GM23248 (cell line): ENCODE results near the gene MSL1. TPM values are rescaled to one million over a fixed set of nuclear protein-coding genes. Genes with fewer than 3 reads are reported as not detected.
A peak's percentile ranks its signal among the peaks of the same experiment; 100 is the strongest.

Source experiments
- DNase-seq: peaks from one replicate; pipeline ENCODE4 v3.0.0-alpha.2; 2015
- H2AFZ ChIP-seq: fragments of 200-600 bp; sonication (generic); 2 replicates; pipeline ENCODE4 v1.6.1; 2016; ENCODE audit warnings: antibody characterized with exemption
- H3F3A ChIP-seq: fragments of 200-600 bp; sonication (generic); 2 replicates; pipeline ENCODE4 v1.6.1; 2016; ENCODE audit warnings: mild to moderate bottlenecking, antibody characterized with exemption, mixed run types; ENCODE audit not compliant: insufficient read depth
- H3K27ac ChIP-seq: fragments of 200-600 bp; sonication (generic); 2 replicates; pipeline ENCODE4 v1.5.1; 2016; ENCODE audit warnings: mild to moderate bottlenecking
- H3K27me3 ChIP-seq: fragments of 200-600 bp; sonication (generic); replicated peaks from 2 replicates; pipeline ENCODE4 v1.6.1; 2016; ENCODE audit warnings: mild to moderate bottlenecking; ENCODE audit not compliant: insufficient read depth
- H3K36me3 ChIP-seq: fragments of 200-600 bp; sonication (generic); 2 replicates; pipeline ENCODE4 v1.6.1; 2016; ENCODE audit warnings: low read depth, mild to moderate bottlenecking
- H3K4me1 ChIP-seq: fragments of 200-600 bp; sonication (generic); 2 replicates; pipeline ENCODE4 v1.6.1; 2016; ENCODE audit warnings: mild to moderate bottlenecking; ENCODE audit not compliant: insufficient read depth
- H3K4me2 ChIP-seq: fragments of 200-600 bp; sonication (generic); one replicate; pipeline ENCODE4 v1.6.1; 2016; ENCODE audit warnings: mild to moderate bottlenecking; ENCODE audit not compliant: unreplicated experiment
- H3K4me3 ChIP-seq: fragments of 200-600 bp; sonication (generic); 2 replicates; pipeline ENCODE4 v1.5.1; 2016; ENCODE audit warnings: mild to moderate bottlenecking
- H3K79me2 ChIP-seq: fragments of 200-600 bp; sonication (generic); 2 replicates; pipeline ENCODE4 v1.6.1; 2016; ENCODE audit warnings: mild to moderate bottlenecking; ENCODE audit not compliant: insufficient read depth
- H3K9ac ChIP-seq: fragments of 200-600 bp; sonication (generic); 2 replicates; pipeline ENCODE4 v1.6.1; 2016; ENCODE audit warnings: mild to moderate bottlenecking
- H3K9me2 ChIP-seq: fragments of 200-600 bp; sonication (generic); 2 replicates; pipeline ENCODE4 v1.6.1; 2016; ENCODE audit warnings: mixed run types, mild to moderate bottlenecking, moderate library complexity; ENCODE audit not compliant: insufficient read depth
- H3K9me3 ChIP-seq: fragments of 200-600 bp; sonication (generic); one replicate; pipeline ENCODE4 v1.6.1; 2017; ENCODE audit warnings: low read depth
- H4K20me1 ChIP-seq: fragments of 200-600 bp; sonication (generic); 2 replicates; pipeline ENCODE4 v1.6.0; 2016; ENCODE audit not compliant: insufficient read depth
- EZH2 ChIP-seq: fragments of 200-600 bp; sonication (generic); IDR thresholded peaks from 2 replicates; pipeline ENCODE4 v1.6.1; 2018; ENCODE audit warnings: antibody characterized with exemption, mild to moderate bottlenecking; ENCODE audit not compliant: insufficient read depth, poor library complexity, severe bottlenecking
- EZH2phosphoT487 ChIP-seq: fragments of 200-600 bp; sonication (generic); IDR thresholded peaks from 2 replicates; pipeline ENCODE4 v1.6.1; 2018; ENCODE audit warnings: antibody characterized with exemption, moderate library complexity, mild to moderate bottlenecking, low read depth; ENCODE audit not compliant: insufficient read depth
- WGBS, 2 experiments: methylation state at CpG; one replicate each; pipeline ENCODE4 v1.1.6; 2015 to 2017; ENCODE audit warnings: low lambda C conversion rate in 2 of 2, low coverage in 1 of 2; ENCODE audit errors: missing lambda C conversion rate in 2 of 2; 5-methylcytosine and 5-hydroxymethylcytosine counted together
- in situ Hi-C: fragments of 300-500 bp; cut with MboI; formaldehyde crosslinking; loops from 2 replicates; pipeline ENCODE4 v1.15.0; 2020
- polyA plus RNA-seq: library from polyadenylated mRNA; unstranded; fragments of >200 nt; fragmentation: Nextera tagmentation; extraction: Ambion mirVana; gene quantifications from 2 replicates; pipeline ENCODE4 v1.2.1, GENCODE V29; 2016
- total RNA-seq: library from RNA; depleted of rRNA; stranded (reverse); fragments of >200 nt; shearing (Covaris generic); gene quantifications from 2 replicates; pipeline ENCODE4 v1.2.3, GENCODE V29; 2014

The MSL1 gene
- total and polyA plus RNA-seq, 2 experiments from 2014 or later, result 8.9 to 45.3 TPM

- WGBS, 2 experiments, result 1% methylated on average over 32 to 51 of the region's 52 CpGs
- Histone ChIP-seq H3K4me2 (peak overlapping the region; percentile 94), H3K9ac (peak overlapping the region; percentile 99), H2AFZ (no peak overlapping the region; the same call in 1 of the 2 replicates), H3K4me3 (peak overlapping the region; percentile 86), H3K79me2 (peaks cover 28% of the 10 kb centered on the region), H3K27ac (peak overlapping the region; percentile 99), H3F3A (peaks cover 23% of the 10 kb centered on the region), H3K9me2 (no peaks in the 10 kb centered on the region), H3K4me1 (peaks cover 31% of the 10 kb centered on the region), H4K20me1 (no peaks in the 10 kb centered on the region), H3K36me3 (peaks cover 6% of the 10 kb centered on the region; the same call in 1 of the 2 replicates), H3K9me3 (no peaks in the 10 kb centered on the region), H3K27me3 (no peaks in the 10 kb centered on the region)
- in situ Hi-C loops, result no loop called here
- TF ChIP-seq EZH2 (no peak), EZH2phosphoT487 (no peak)
- DNase-seq, result peak; percentile 100
Observed at GRCh38 chr17:40098846-40099618, 22.7 kb upstream of the MSL1 start.

- 1% methylated on average over 30 to 31 of the region's 31 CpGs for WGBS, 2 experiments
- H3K4me3 ChIP-seq, result peak overlapping the region; percentile 86
- H3K4me1 ChIP-seq, result peaks cover 25% of the 10 kb centered on the region
- H3K36me3 ChIP-seq, result peaks cover 3% of the 10 kb centered on the region; the same call in 1 of the 2 replicates
- H3K79me2 ChIP-seq, result peaks cover 28% of the 10 kb centered on the region
- no peak overlapping the region for H2AFZ ChIP-seq
- DNase-seq, result peak; percentile 55
- in situ Hi-C loops, result no loop called here
- TF ChIP-seq EZH2phosphoT487 (0 out of 2 replicates have a peak, but pooled peaks have one; percentile 43), EZH2 (no peak)
- peaks cover 20% of the 10 kb centered on the region; the same call in 1 of the 2 replicates for H3F3A ChIP-seq
- no peaks in the 10 kb centered on the region for H3K27me3 ChIP-seq
- H3K9ac ChIP-seq, result peak overlapping the region; percentile 99
- H3K4me2 ChIP-seq, result peak overlapping the region; percentile 94
- H3K27ac ChIP-seq, result peak overlapping the region; percentile 99
- H3K9me2 ChIP-seq, result no peaks in the 10 kb centered on the region
- H3K9me3 ChIP-seq, result no peaks in the 10 kb centered on the region
- no peaks in the 10 kb centered on the region for H4K20me1 ChIP-seq
Observed at GRCh38 chr17:40099619-40100418, 22.0 kb upstream of the MSL1 start.

- H3K4me1 ChIP-seq, result peaks cover 31% of the 10 kb centered on the region
- H3K9ac ChIP-seq, result peak within 1 kb of the TSS; percentile 99
- H3K27me3 ChIP-seq, result no peaks in the 10 kb centered on the region
- peak within 1 kb of the TSS; percentile 99 for H3K27ac ChIP-seq
- peaks cover 28% of the 10 kb centered on the region for H3K79me2 ChIP-seq
- 0 to 2% methylated on average over 16 of the region's 16 CpGs for WGBS, 2 experiments
- H3K4me3 ChIP-seq, result peak within 1 kb of the TSS; percentile 86
- H3K9me3 ChIP-seq, result no peaks in the 10 kb centered on the region
- in situ Hi-C loops, result no loop called here
- TF ChIP-seq EZH2, result no peak
- TF ChIP-seq EZH2phosphoT487, result no peak
- H3K4me2 ChIP-seq, result peak within 1 kb of the TSS; percentile 96
- no peaks in the 10 kb centered on the region for H4K20me1 ChIP-seq
- peak within 1 kb of the TSS; percentile 48; the same call in 1 of the 2 replicates for H2AFZ ChIP-seq
- H3F3A ChIP-seq, result peaks cover 20% of the 10 kb centered on the region; the same call in 1 of the 2 replicates
- no peaks in the 10 kb centered on the region; the same call in 1 of the 2 replicates for H3K36me3 ChIP-seq
- DNase-seq, result no peak
- H3K9me2 ChIP-seq, result no peaks in the 10 kb centered on the region
Observed at GRCh38 chr17:40100419-40100668, 21.4 kb upstream of the MSL1 start, which contains the start of gene NR1D1. NR1D1 (minus strand) TSS chr17:40100589; CDS start chr17:40100094, 495 bp downstream.

- Histone ChIP-seq H3K9ac (peak overlapping the region; percentile 99), H3K27me3 (no peaks in the 10 kb centered on the region), H3K79me2 (peaks cover 28% of the 10 kb centered on the region), H3F3A (peaks cover 20% of the 10 kb centered on the region; the same call in 1 of the 2 replicates), H3K4me1 (peaks cover 32% of the 10 kb centered on the region), H3K36me3 (no peaks in the 10 kb centered on the region; the same call in 1 of the 2 replicates), H3K9me2 (no peaks in the 10 kb centered on the region), H3K4me2 (peak overlapping the region; percentile 96), H3K4me3 (peak overlapping the region; percentile 86), H4K20me1 (no peaks in the 10 kb centered on the region), H2AFZ (peak overlapping the region; percentile 48; the same call in 1 of the 2 replicates), H3K9me3 (no peaks in the 10 kb centered on the region), H3K27ac (peak overlapping the region; percentile 99)
- peak; percentile 100 for DNase-seq
- in situ Hi-C loops, result no loop called here
- TF ChIP-seq EZH2 (no peak), EZH2phosphoT487 (no peak)
- WGBS, 2 experiments, result 1 to 2% methylated on average over 24 to 25 of the region's 25 CpGs
Observed at GRCh38 chr17:40100669-40101366, 21.0 kb upstream of the MSL1 start.
